Hematopoietic multipotent progenitor cell treated with erythropoietin and hydrocortisone succinate and interleukin-3 and kit ligand, for 6 days (in vitro differentiated cells): ENCODE results near the gene BLACAT1.
A peak's percentile ranks its signal among the peaks of the same experiment; 100 is the strongest.
"Not testable (repeated sequence)": the region's sequence is repeated elsewhere in the genome, so short reads cannot be mapped to it uniquely, and the experiment has no call there.

Source experiments
- DNase-seq: peaks from one replicate; pipeline ENCODE4 v3.0.0-alpha.2; 2015

Gene BLACAT1

GRCh38 chr1:205483372-205483771 is 27.5 kb upstream of the BLACAT1 start:
- no peak for DNase-seq

- not testable (repeated sequence) for DNase-seq
These were observed 26.7 kb upstream of the BLACAT1 start for GRCh38 chr1:205482587-205482986.

- DNase-seq = no peak
These were observed 25.8 kb upstream of the BLACAT1 start for GRCh38 chr1:205481629-205482151.

- no peak for DNase-seq
These were observed 25.4 kb upstream of the BLACAT1 start for GRCh38 chr1:205481218-205481617.

GRCh38 chr1:205480349-205480985 is 24.6 kb upstream of the BLACAT1 start:
- no peak for DNase-seq

- not testable (repeated sequence) for DNase-seq
These were observed 23.1 kb upstream of the BLACAT1 start for GRCh38 chr1:205478985-205479384.

- no peak for DNase-seq
These were observed 22.0 kb upstream of the BLACAT1 start for GRCh38 chr1:205477759-205478247.

GRCh38 chr1:205477121-205477758 is 21.4 kb upstream of the BLACAT1 start:
- no peak for DNase-seq

GRCh38 chr1:205476648-205477047 is 20.8 kb upstream of the BLACAT1 start:
- no peak for DNase-seq

GRCh38 chr1:205475855-205476254 is 20.0 kb upstream of the BLACAT1 start:
- DNase-seq = no peak

GRCh38 chr1:205474571-205474970 is 18.7 kb upstream of the BLACAT1 start:
- no peak for DNase-seq

- DNase-seq = no peak
These were observed 18.1 kb upstream of the BLACAT1 start for GRCh38 chr1:205473966-205474365.

GRCh38 chr1:205473475-205473874 is 17.6 kb upstream of the BLACAT1 start:
- no peak for DNase-seq

GRCh38 chr1:205472737-205473441 is 17.0 kb upstream of the BLACAT1 start:
- no peak for DNase-seq

GRCh38 chr1:205470131-205470530 is 14.3 kb upstream of the BLACAT1 start:
- no peak for DNase-seq

- DNase-seq = no peak
These were observed 10.9 kb upstream of the BLACAT1 start for GRCh38 chr1:205466595-205467220.

GRCh38 chr1:205465392-205465791 is 9.5 kb upstream of the BLACAT1 start:
- no peak for DNase-seq

- peak; percentile 74 for DNase-seq
These were observed 3.1 kb upstream of the BLACAT1 start for GRCh38 chr1:205458777-205459566.

- no peak for DNase-seq
These were observed 1.3 kb upstream of the BLACAT1 start for GRCh38 chr1:205456868-205457745.

GRCh38 chr1:205456383-205456867 is 580 bp upstream of the BLACAT1 start:
- DNase-seq = no peak

- DNase-seq = no peak
These were observed 926 bp downstream of the BLACAT1 start for GRCh38 chr1:205454903-205455335.
